ENCODE data around the gene GPRIN2.
A peak's percentile ranks its signal among the peaks of the same experiment; 100 is the strongest.

GPRIN2 gene

DNA sequence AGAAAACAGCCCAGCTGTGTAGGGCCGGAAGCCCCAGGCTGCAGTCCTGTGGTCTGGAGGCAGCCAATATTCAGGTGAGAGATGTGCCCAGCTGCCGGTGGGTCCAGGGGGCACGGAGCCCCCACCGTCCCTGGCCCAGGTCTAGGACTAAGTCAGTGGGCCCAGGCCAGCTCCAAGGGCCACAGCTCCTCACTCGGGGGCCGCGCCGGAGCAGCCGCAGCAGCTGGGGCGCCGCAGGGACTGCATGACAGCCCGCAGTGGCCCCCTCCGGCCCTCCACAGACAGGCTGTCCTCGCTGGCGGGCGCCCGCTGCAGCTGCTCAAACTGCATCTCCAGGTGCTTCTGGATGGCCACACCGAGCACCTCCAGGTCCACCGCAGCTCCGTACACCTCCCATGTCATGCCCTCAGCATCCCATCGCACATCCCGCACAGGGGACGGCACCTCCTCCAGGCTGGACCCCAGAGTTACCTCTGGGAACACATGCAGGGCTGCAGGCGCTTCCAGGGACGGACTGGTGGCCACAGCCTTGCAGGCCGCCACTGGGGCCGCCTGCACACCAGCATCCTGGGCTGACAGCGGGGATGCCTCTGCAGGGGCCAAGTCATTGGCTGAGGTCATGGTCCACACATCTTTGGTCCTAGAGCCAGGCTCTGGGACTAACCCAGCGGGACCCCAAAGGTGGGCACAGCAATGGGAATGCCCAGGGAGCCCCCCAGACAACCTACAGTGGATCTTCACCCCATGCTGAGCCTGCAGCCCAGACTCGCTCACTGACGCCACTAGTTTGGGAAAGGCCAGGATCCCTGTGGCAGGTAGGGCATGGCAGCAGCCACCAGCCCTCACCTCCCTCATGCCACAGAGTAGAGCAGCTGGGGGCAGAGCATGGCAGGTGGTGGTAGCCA lies 7.0 kb downstream of the GPRIN2 start:
- Mint-ChIP-seq H3K27me3 (ENCODE audit: low read depth, poor library complexity) (no peaks in the 10 kb centered on the region), H3K9me3 (no peaks in the 10 kb centered on the region), H3K36me3 (ENCODE audit: low read depth) (no peaks in the 10 kb centered on the region), H3K4me3 (no peak overlapping the region), H3K27ac (no peak overlapping the region), H3K4me1 (no peaks in the 10 kb centered on the region)
- peak; percentile 5 for DNase-seq
- TF ChIP-seq, protein P1, sequence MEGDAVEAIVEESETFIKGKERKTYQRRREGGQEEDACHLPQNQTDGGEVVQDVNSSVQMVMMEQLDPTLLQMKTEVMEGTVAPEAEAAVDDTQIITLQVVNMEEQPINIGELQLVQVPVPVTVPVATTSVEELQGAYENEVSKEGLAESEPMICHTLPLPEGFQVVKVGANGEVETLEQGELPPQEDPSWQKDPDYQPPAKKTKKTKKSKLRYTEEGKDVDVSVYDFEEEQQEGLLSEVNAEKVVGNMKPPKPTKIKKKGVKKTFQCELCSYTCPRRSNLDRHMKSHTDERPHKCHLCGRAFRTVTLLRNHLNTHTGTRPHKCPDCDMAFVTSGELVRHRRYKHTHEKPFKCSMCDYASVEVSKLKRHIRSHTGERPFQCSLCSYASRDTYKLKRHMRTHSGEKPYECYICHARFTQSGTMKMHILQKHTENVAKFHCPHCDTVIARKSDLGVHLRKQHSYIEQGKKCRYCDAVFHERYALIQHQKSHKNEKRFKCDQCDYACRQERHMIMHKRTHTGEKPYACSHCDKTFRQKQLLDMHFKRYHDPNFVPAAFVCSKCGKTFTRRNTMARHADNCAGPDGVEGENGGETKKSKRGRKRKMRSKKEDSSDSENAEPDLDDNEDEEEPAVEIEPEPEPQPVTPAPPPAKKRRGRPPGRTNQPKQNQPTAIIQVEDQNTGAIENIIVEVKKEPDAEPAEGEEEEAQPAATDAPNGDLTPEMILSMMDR (IDR thresholded peaks at IDR 0.05): no peak

DNA sequence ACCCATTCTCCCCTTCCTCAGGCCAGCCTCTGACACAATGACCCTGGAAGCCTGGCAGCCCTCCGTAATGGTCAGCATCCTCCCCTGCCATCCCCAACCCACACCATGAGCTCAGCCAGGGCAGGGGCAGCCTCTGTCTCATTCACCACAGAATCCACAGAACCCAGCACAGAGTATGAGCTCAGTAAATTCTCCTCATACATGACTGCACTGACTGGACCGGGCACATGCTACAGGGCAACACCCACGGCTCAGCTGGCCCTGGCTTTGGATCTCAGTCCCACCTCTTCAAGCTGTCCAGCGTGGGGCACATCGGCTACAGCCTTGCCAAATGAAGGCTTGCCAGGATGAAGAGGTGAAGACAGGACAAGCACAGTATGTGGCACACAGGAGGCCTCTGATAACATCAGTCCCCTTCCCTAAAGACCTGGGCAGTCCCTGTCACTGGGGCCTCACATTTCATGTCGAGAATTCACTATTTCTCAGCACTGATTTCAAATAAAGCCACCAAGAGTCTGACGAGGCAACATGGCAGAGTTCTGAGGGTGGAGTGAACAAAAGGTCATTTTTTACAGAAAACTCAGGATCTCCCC lies 7.9 kb downstream of the GPRIN2 start:
- TF ChIP-seq, protein P1 (IDR thresholded peaks at IDR 0.05): no peak
- Mint-ChIP-seq H3K27ac (peak overlapping the region; percentile 10), H3K4me3 (no peak overlapping the region), H3K9me3 (no peaks in the 10 kb centered on the region), H3K36me3 (ENCODE audit: low read depth) (no peaks in the 10 kb centered on the region), H3K4me1 (no peaks in the 10 kb centered on the region), H3K27me3 (ENCODE audit: low read depth, poor library complexity) (no peaks in the 10 kb centered on the region)
- DNase-seq: peak; percentile 1

DNA sequence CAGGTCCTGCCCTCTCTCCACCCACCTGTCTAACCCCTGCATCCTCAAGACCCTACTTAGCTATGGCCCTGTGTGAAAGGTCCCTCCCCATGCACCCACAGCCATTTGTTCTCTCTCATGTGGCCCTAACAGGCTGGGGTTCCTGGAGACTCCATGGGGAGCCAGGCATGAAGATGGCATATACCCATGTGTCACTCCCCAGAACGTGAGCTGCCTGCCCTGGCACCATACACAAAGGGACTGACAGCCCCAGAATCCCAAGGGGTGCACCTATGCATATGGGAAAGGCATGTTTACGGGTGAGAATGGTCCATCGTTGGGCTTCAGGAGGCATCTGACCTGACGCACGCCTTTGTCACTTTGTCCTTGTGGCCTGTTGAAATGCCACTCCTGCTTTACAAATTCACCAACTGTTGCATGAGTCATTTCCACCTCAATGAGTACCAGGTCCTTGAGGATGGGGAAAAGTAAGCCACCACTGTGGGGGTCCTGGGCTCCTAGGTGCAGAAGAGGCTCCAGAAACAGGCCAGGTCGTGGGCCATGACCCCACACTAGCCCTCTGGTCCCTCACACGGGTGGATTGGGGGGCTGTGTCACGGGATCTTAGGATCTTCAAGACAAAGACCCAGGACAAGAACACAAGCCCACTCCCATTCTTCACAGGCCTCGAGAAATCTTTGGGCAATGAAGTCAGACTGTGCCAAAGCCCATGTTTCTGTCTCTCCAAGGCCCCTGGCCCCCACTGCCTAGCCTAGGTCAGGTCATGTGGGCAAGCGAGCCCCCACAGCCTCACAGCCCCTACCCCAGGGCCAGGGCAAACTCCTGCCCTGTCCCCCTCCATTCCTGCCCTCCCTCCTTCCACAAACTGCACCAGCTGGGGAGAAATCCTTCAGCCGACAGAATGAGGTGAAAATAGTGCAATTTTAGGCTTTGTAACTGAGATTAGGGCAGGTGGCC lies 8.6 kb downstream of the GPRIN2 start:
- peak; percentile 2 for DNase-seq
- no peaks in the 10 kb centered on the region for H3K9me3 Mint-ChIP-seq

DNA sequence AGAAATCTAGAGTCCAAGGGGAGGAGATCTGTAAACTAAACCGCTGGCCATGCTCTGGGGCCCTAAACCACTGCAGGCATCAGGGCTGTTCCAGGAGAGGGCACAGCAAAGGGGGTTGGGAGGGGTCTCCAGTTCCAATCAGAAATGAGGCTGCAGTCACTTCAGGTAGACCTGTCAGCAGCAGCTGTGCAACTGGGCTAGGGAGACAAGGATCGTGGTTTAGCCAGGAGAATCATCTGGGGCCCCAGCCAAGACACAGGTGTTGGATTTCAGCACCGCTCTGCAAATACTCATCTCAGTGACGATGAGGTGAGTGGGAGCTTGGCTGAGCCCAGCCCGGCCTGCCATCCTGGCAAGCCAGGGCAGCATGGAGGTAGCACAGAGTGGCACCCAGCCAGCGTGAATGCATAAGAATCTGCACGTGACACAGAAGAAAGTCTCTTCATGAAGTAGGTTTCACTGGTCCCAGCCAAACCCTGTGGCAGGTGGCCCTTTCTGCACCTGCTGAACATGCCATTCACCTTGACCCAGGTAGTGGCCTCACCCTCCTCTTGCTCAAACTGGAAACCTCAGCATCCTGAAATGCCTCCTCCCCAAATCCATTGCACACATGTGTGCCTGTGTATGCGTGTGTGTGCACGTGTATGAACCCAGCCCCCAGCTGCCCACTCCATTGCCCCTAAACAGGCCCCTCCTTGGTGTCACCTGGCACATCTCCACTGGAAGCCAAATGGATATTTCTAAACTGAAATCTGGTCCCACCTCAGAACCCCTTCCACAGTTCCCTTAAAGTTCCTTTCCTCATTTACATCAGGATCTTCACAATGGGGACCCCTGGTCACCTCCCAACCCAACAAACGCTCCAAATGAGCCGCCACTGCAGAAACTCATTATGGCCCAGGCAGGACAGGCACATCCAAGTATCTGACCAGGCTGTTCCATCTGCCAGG lies 9.6 kb downstream of the GPRIN2 start:
- H3K4me3 Mint-ChIP-seq: no peak overlapping the region
- no peaks in the 10 kb centered on the region for H3K27me3 Mint-ChIP-seq (ENCODE audit: low read depth, poor library complexity)
- H3K27ac Mint-ChIP-seq: no peak overlapping the region
- peak; percentile 4 for DNase-seq
- no peaks in the 10 kb centered on the region for H3K9me3 Mint-ChIP-seq
- H3K36me3 Mint-ChIP-seq (ENCODE audit: low read depth): no peaks in the 10 kb centered on the region
- H3K4me1 Mint-ChIP-seq: peaks cover 7% of the 10 kb centered on the region
- TF ChIP-seq, protein P1 (IDR thresholded peaks at IDR 0.05): no peak

More for the DNA sequence above, 8.6 kb downstream of the GPRIN2 start:
- no peaks in the 10 kb centered on the region for H3K36me3 Mint-ChIP-seq (ENCODE audit: low read depth)
- no peak overlapping the region for H3K4me3 Mint-ChIP-seq
- TF ChIP-seq, protein P1 (IDR thresholded peaks at IDR 0.05): no peak
- H3K27ac Mint-ChIP-seq: peak overlapping the region; percentile 10
- H3K4me1 Mint-ChIP-seq: no peaks in the 10 kb centered on the region
- no peaks in the 10 kb centered on the region for H3K27me3 Mint-ChIP-seq (ENCODE audit: low read depth, poor library complexity)
